ENCODE measurements around the gene NFASC.

NFASC gene

GRCh38 chr1:205068001-205068400, 197.3 kb downstream of the NFASC start:
- TF ChIP-seq PAX5 (IDR thresholded peaks at IDR 0.05; ENCODE audit: insufficient read depth, low read length, severe bottlenecking) (no peak), TAF1 (IDR thresholded peaks at IDR 0.05; ENCODE audit: low read depth, low read length) (no peak), POLR2A (IDR thresholded peaks at IDR 0.05; ENCODE audit: low read depth, low read length) (no peak), POLR2AphosphoS5 (IDR thresholded peaks at IDR 0.05; ENCODE audit: low read depth, low read length) (no peak), SPI1 (IDR thresholded peaks at IDR 0.05; ENCODE audit: low read depth, low read length) (no peak), POU2F2 (IDR thresholded peaks at IDR 0.05; ENCODE audit: low read depth, low read length) (no peak)
- FAIRE-seq (no peak), DNase-seq (ENCODE audit: insufficient read length, low spot score) (no peak)

- DNase-seq (ENCODE audit: insufficient read length, low spot score) (no peak), FAIRE-seq (no peak)
- no peak for TF ChIP-seq POLR2A (IDR thresholded peaks at IDR 0.05; ENCODE audit: low read depth, low read length)
- no peak for TF ChIP-seq TAF1 (IDR thresholded peaks at IDR 0.05; ENCODE audit: low read depth, low read length)
- TF ChIP-seq POLR2AphosphoS5 (IDR thresholded peaks at IDR 0.05; ENCODE audit: low read depth, low read length), result no peak
- no peak for TF ChIP-seq POU2F2 (IDR thresholded peaks at IDR 0.05; ENCODE audit: low read depth, low read length)
- no peak for TF ChIP-seq PAX5 (IDR thresholded peaks at IDR 0.05; ENCODE audit: insufficient read depth, low read length, severe bottlenecking)
These were observed 197.9 kb downstream of the NFASC start for GRCh38 chr1:205068457-205069040.

GRCh38 chr1:205069371-205070125, 198.9 kb downstream of the NFASC start:
- FAIRE-seq, result no peak
- TF ChIP-seq TAF1 (IDR thresholded peaks at IDR 0.05; ENCODE audit: low read depth, low read length) (no peak), POLR2A (IDR thresholded peaks at IDR 0.05; ENCODE audit: low read depth, low read length) (no peak), SPI1 (IDR thresholded peaks at IDR 0.05; ENCODE audit: low read depth, low read length) (no peak), POU2F2 (IDR thresholded peaks at IDR 0.05; ENCODE audit: low read depth, low read length) (no peak), POLR2AphosphoS5 (IDR thresholded peaks at IDR 0.05; ENCODE audit: low read depth, low read length) (no peak), PAX5 (IDR thresholded peaks at IDR 0.05; ENCODE audit: insufficient read depth, low read length, severe bottlenecking) (no peak)
- no peak for DNase-seq (ENCODE audit: insufficient read length, low spot score)

- TF ChIP-seq SPI1 (IDR thresholded peaks at IDR 0.05; ENCODE audit: low read depth, low read length), result no peak
- no peak for TF ChIP-seq POU2F2 (IDR thresholded peaks at IDR 0.05; ENCODE audit: low read depth, low read length)
- no peak for TF ChIP-seq POLR2AphosphoS5 (IDR thresholded peaks at IDR 0.05; ENCODE audit: low read depth, low read length)
- no peak for TF ChIP-seq TAF1 (IDR thresholded peaks at IDR 0.05; ENCODE audit: low read depth, low read length)
- no peak for TF ChIP-seq PAX5 (IDR thresholded peaks at IDR 0.05; ENCODE audit: insufficient read depth, low read length, severe bottlenecking)
- TF ChIP-seq POLR2A (IDR thresholded peaks at IDR 0.05; ENCODE audit: low read depth, low read length), result no peak
- no peak for FAIRE-seq
- no peak for DNase-seq (ENCODE audit: insufficient read length, low spot score)
These were observed 200.4 kb downstream of the NFASC start for GRCh38 chr1:205071028-205071409.

GRCh38 chr1:205071801-205072200, 201.1 kb downstream of the NFASC start:
- FAIRE-seq, result no peak
- TF ChIP-seq PAX5 (IDR thresholded peaks at IDR 0.05; ENCODE audit: insufficient read depth, low read length, severe bottlenecking) (no peak), POLR2A (IDR thresholded peaks at IDR 0.05; ENCODE audit: low read depth, low read length) (no peak), TAF1 (IDR thresholded peaks at IDR 0.05; ENCODE audit: low read depth, low read length) (no peak), SPI1 (IDR thresholded peaks at IDR 0.05; ENCODE audit: low read depth, low read length) (no peak), POLR2AphosphoS5 (IDR thresholded peaks at IDR 0.05; ENCODE audit: low read depth, low read length) (no peak), POU2F2 (IDR thresholded peaks at IDR 0.05; ENCODE audit: low read depth, low read length) (no peak)
- DNase-seq (ENCODE audit: insufficient read length, low spot score), result no peak

GRCh38 chr1:205072286-205072685, 201.6 kb downstream of the NFASC start:
- TF ChIP-seq POLR2A (IDR thresholded peaks at IDR 0.05; ENCODE audit: low read depth, low read length) (no peak), POLR2AphosphoS5 (IDR thresholded peaks at IDR 0.05; ENCODE audit: low read depth, low read length) (no peak), POU2F2 (IDR thresholded peaks at IDR 0.05; ENCODE audit: low read depth, low read length) (no peak), PAX5 (IDR thresholded peaks at IDR 0.05; ENCODE audit: insufficient read depth, low read length, severe bottlenecking) (no peak), SPI1 (IDR thresholded peaks at IDR 0.05; ENCODE audit: low read depth, low read length) (no peak), TAF1 (IDR thresholded peaks at IDR 0.05; ENCODE audit: low read depth, low read length) (no peak)
- DNase-seq (ENCODE audit: insufficient read length, low spot score), result no peak
- no peak for FAIRE-seq
